HG03432 (cell line): ENCODE measurements around the gene EHF.

Source experiments
- ATAC-seq: cut with Tn5 transposase; IDR thresholded peaks from one replicate; pipeline ENCODE4 v1.9.1; 2021; ENCODE audit warnings: mild to moderate bottlenecking, moderate library complexity; ENCODE audit not compliant: unreplicated experiment

The EHF gene

GRCh38 chr11:34623463-34623862 is 2.6 kb downstream of the EHF start:
- no peak for ATAC-seq

- ATAC-seq = peak; percentile 64
Measured at GRCh38 chr11:34624069-34624468, 3.2 kb downstream of the EHF start.

- no peak for ATAC-seq
Measured at GRCh38 chr11:34625576-34625975, 4.7 kb downstream of the EHF start.

GRCh38 chr11:34626393-34626792 is 5.5 kb downstream of the EHF start:
- no peak for ATAC-seq

GRCh38 chr11:34627197-34627596 is 6.3 kb downstream of the EHF start:
- no peak for ATAC-seq

GRCh38 chr11:34629711-34630110 is 8.8 kb downstream of the EHF start:
- no peak for ATAC-seq

- no peak for ATAC-seq
Measured at GRCh38 chr11:34630544-34630943, 9.7 kb downstream of the EHF start.

- ATAC-seq = no peak
Measured at GRCh38 chr11:34631297-34631696, 10.4 kb downstream of the EHF start.

- no peak for ATAC-seq
Measured at GRCh38 chr11:34631737-34632104, 10.8 kb downstream of the EHF start.

GRCh38 chr11:34632105-34632791 is 11.4 kb downstream of the EHF start:
- no peak for ATAC-seq

- peak; percentile 33 for ATAC-seq
Measured at GRCh38 chr11:34633640-34633989, 12.7 kb downstream of the EHF start.

GRCh38 chr11:34633990-34634693 is 13.2 kb downstream of the EHF start:
- peak; percentile 93 for ATAC-seq

GRCh38 chr11:34634694-34635062 is 13.8 kb downstream of the EHF start:
- ATAC-seq = no peak

- ATAC-seq = no peak
Measured at GRCh38 chr11:34636127-34636526, 15.2 kb downstream of the EHF start.

- ATAC-seq = no peak
Measured at GRCh38 chr11:34637303-34637702, 16.4 kb downstream of the EHF start.

GRCh38 chr11:34638897-34639296 is 18.0 kb downstream of the EHF start:
- ATAC-seq = no peak

GRCh38 chr11:34639545-34639944 is 18.7 kb downstream of the EHF start:
- no peak for ATAC-seq

GRCh38 chr11:34640050-34640923 is 19.4 kb downstream of the EHF start:
- peak; percentile 85 for ATAC-seq

GRCh38 chr11:34640924-34641275 is 20.0 kb downstream of the EHF start:
- ATAC-seq = no peak

- no peak for ATAC-seq
Measured at GRCh38 chr11:34641456-34641855, 20.6 kb downstream of the EHF start.

- no peak for ATAC-seq
Measured at GRCh38 chr11:34642001-34642554, 21.2 kb downstream of the EHF start.

- no peak for ATAC-seq
Measured at GRCh38 chr11:34642873-34643272, 22.0 kb downstream of the EHF start.
